ENCODE results near the gene RAB31.

The RAB31 gene

GRCh38 chr18:9806905-9807304, 98.8 kb downstream of the RAB31 start:
- Histone ChIP-seq H3K36me3 (no peaks in the 10 kb centered on the region), H3K9me3 (ENCODE audit: severe bottlenecking) (no peaks in the 10 kb centered on the region), H3K27me3 (ENCODE audit: insufficient read depth, low read depth, severe bottlenecking) (no peaks in the 10 kb centered on the region), H3K27ac (no peak overlapping the region), H3K4me3 (ENCODE audit: low read depth, low read length) (no peak overlapping the region)
- no peak for TF ChIP-seq CTCF (IDR thresholded peaks at IDR 0.05; ENCODE audit: low read depth, low read length)
- no peak for DNase-seq

- no peak for DNase-seq
- H3K4me3 ChIP-seq (ENCODE audit: low read depth, low read length) = no peak overlapping the region
- no peak for TF ChIP-seq CTCF (IDR thresholded peaks at IDR 0.05; ENCODE audit: low read depth, low read length)
- H3K9me3 ChIP-seq (ENCODE audit: severe bottlenecking) = no peaks in the 10 kb centered on the region
- no peaks in the 10 kb centered on the region for H3K27me3 ChIP-seq (ENCODE audit: insufficient read depth, low read depth, severe bottlenecking)
- no peaks in the 10 kb centered on the region for H3K36me3 ChIP-seq
- H3K27ac ChIP-seq = no peak overlapping the region
Observed at GRCh38 chr18:9808295-9809241, 100.5 kb downstream of the RAB31 start.

- Histone ChIP-seq H3K27me3 (ENCODE audit: insufficient read depth, low read depth, severe bottlenecking) (no peaks in the 10 kb centered on the region), H3K27ac (no peak overlapping the region), H3K36me3 (no peaks in the 10 kb centered on the region), H3K4me3 (ENCODE audit: low read depth, low read length) (no peak overlapping the region), H3K9me3 (ENCODE audit: severe bottlenecking) (no peaks in the 10 kb centered on the region)
- TF ChIP-seq CTCF (IDR thresholded peaks at IDR 0.05; ENCODE audit: low read depth, low read length) = no peak
- DNase-seq = no peak
Observed at GRCh38 chr18:9809697-9810096, 101.6 kb downstream of the RAB31 start.

- Histone ChIP-seq H3K36me3 (no peaks in the 10 kb centered on the region), H3K4me3 (ENCODE audit: low read depth, low read length) (no peak overlapping the region), H3K27ac (no peak overlapping the region), H3K27me3 (ENCODE audit: insufficient read depth, low read depth, severe bottlenecking) (no peaks in the 10 kb centered on the region), H3K9me3 (ENCODE audit: severe bottlenecking) (no peaks in the 10 kb centered on the region)
- no peak for TF ChIP-seq CTCF (IDR thresholded peaks at IDR 0.05; ENCODE audit: low read depth, low read length)
- DNase-seq = no peak
Observed at GRCh38 chr18:9810299-9810698, 102.2 kb downstream of the RAB31 start.

GRCh38 chr18:9810994-9811705, 103.0 kb downstream of the RAB31 start:
- DNase-seq = peak; percentile 63
- Histone ChIP-seq H3K36me3 (no peaks in the 10 kb centered on the region), H3K9me3 (ENCODE audit: severe bottlenecking) (no peaks in the 10 kb centered on the region), H3K27ac (no peak overlapping the region), H3K4me3 (ENCODE audit: low read depth, low read length) (no peak overlapping the region), H3K27me3 (ENCODE audit: insufficient read depth, low read depth, severe bottlenecking) (no peaks in the 10 kb centered on the region)
- peak; percentile 77 for TF ChIP-seq CTCF (IDR thresholded peaks at IDR 0.05; ENCODE audit: low read depth, low read length)

Measured in WERI-Rb-1 (cell line).